Stomach (tissue), 4 donors: ENCODE results near the gene PARK7.
A peak's percentile ranks its signal among the peaks of the same experiment; 100 is the strongest.

Experiments used
- EP300 ChIP-seq: sonication (generic); formaldehyde crosslinking; IDR thresholded peaks from one replicate; pipeline ENCODE4 v1.6.1; 2017; ENCODE audit warnings: antibody characterized with exemption
- POLR2AphosphoS5 ChIP-seq, 3 donors: sonication (generic); formaldehyde crosslinking; IDR thresholded peaks; one replicate each; pipeline ENCODE4 v1.6.1; 2016; ENCODE audit warnings: antibody characterized with exemption in 3 of 3
- TF ChIP-seq, protein P1 (sequence below), 7 experiments: fragments of 450-650 bp in 4 of 7; fragments of 200-600 bp in 3 of 7; sonication (generic) in 3 of 7; IDR thresholded peaks; one replicate each; pipeline ENCODE4 v1.5.1; 2016 to 2019; ENCODE audit warnings: antibody characterized with exemption in 7 of 7, control low read depth in 2 of 7, mild to moderate bottlenecking in 1 of 7

DNA sequence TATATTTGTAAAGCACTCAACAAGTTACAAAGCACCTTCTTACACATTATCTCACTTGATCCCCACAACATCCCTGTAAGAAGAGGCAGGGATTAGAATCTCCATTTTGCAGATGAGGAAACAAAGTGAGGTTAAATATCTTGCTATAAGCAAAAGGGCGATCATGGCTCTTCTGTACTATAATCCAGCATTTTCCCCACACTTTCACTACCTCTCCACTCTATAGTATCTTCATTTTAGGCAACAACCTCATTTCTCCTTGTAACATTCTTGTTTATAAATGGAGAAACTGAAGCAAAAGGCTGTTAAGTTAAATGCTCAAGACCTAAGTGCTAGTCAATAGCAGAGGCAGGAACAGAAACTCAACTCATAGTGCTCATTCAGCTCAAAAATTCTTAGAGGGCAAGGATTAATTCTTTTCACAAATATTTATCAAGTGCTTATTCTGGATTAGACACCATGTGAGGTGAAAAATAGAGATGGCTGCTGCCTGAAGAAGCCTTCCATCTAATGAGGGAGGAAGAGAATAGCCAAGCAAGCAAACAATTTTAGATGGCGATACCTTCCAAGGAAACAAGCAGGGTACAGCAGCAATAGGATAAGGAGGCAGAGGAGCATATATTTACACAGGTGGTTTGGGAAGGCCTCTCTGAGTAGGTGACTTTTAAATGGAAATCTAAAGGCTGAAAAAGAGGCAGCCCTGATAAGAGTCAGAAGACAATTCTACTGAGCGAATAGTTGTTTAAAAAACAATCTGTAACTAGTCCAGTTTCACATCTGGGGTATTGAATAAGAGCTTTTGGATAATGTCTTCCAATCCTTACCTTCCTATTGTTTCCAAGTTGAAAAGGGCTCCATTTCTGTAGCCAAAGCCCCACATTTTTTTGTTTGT is 61.1 kb downstream of the PARK7 start:
- TF ChIP-seq, protein P1, sequence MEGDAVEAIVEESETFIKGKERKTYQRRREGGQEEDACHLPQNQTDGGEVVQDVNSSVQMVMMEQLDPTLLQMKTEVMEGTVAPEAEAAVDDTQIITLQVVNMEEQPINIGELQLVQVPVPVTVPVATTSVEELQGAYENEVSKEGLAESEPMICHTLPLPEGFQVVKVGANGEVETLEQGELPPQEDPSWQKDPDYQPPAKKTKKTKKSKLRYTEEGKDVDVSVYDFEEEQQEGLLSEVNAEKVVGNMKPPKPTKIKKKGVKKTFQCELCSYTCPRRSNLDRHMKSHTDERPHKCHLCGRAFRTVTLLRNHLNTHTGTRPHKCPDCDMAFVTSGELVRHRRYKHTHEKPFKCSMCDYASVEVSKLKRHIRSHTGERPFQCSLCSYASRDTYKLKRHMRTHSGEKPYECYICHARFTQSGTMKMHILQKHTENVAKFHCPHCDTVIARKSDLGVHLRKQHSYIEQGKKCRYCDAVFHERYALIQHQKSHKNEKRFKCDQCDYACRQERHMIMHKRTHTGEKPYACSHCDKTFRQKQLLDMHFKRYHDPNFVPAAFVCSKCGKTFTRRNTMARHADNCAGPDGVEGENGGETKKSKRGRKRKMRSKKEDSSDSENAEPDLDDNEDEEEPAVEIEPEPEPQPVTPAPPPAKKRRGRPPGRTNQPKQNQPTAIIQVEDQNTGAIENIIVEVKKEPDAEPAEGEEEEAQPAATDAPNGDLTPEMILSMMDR (IDR thresholded peaks at IDR 0.05): no peak
- TF ChIP-seq EP300: no peak
- peak in 1 of 3 donors; percentile 6 for TF ChIP-seq POLR2AphosphoS5 (IDR thresholded peaks at IDR 0.05)
